ENCODE data around the gene MRGPRX2.

The MRGPRX2 gene

GRCh38 chr11:19073454-19074415 lies 13.2 kb upstream of the MRGPRX2 start:
- no peak for DNase-seq

GRCh38 chr11:19072464-19072863 lies 11.9 kb upstream of the MRGPRX2 start:
- DNase-seq: no peak

GRCh38 chr11:19071255-19071654 lies 10.7 kb upstream of the MRGPRX2 start:
- peak; percentile 79 for DNase-seq

GRCh38 chr11:19059833-19060232 lies 684 bp downstream of the MRGPRX2 start:
- DNase-seq: no peak

GRCh38 chr11:19055905-19056304 lies 4.6 kb downstream of the MRGPRX2 start:
- DNase-seq: no peak

- no peak for DNase-seq
These were observed 5.5 kb downstream of the MRGPRX2 start for GRCh38 chr11:19055016-19055415.

- no peak for DNase-seq
These were observed 6.6 kb downstream of the MRGPRX2 start for GRCh38 chr11:19053909-19054308.

GRCh38 chr11:19050281-19050680 lies 10.2 kb downstream of the MRGPRX2 start:
- DNase-seq: no peak

- DNase-seq: no peak
These were observed 11.2 kb downstream of the MRGPRX2 start for GRCh38 chr11:19049351-19049750.

GRCh38 chr11:19040051-19040450 lies 20.5 kb downstream of the MRGPRX2 start:
- DNase-seq: no peak

- DNase-seq: no peak
These were observed 21.1 kb downstream of the MRGPRX2 start for GRCh38 chr11:19039409-19039808.

GRCh38 chr11:19032990-19033389 lies 27.5 kb downstream of the MRGPRX2 start:
- no peak for DNase-seq

- no peak for DNase-seq
These were observed 32.5 kb downstream of the MRGPRX2 start for GRCh38 chr11:19027829-19028595.

GRCh38 chr11:19026862-19027261 lies 33.7 kb downstream of the MRGPRX2 start:
- DNase-seq: no peak

- DNase-seq: peak; percentile 19
These were observed 34.8 kb downstream of the MRGPRX2 start for GRCh38 chr11:19025481-19026406.

- no peak for DNase-seq
These were observed 39.7 kb downstream of the MRGPRX2 start for GRCh38 chr11:19020831-19021230.

- no peak for DNase-seq
These were observed 41.6 kb downstream of the MRGPRX2 start for GRCh38 chr11:19018901-19019300.

GRCh38 chr11:19013181-19013857 lies 47.2 kb downstream of the MRGPRX2 start:
- no peak for DNase-seq

- DNase-seq: no peak
These were observed 47.9 kb downstream of the MRGPRX2 start for GRCh38 chr11:19012636-19013035.
